Prostate gland (tissue), 2 donors: Measurements from ENCODE around the gene HTRA2. TPM values are rescaled to one million over a fixed set of nuclear protein-coding genes. Genes with fewer than 3 reads are reported as not detected.
"Not testable (repeated sequence)": the region's sequence is repeated elsewhere in the genome, so short reads cannot be mapped to it uniquely, and the experiment has no call there.

ENCODE experiments used
- DNase-seq: peaks from one replicate; pipeline ENCODE4 v3.0.0-alpha.2; 2019; ENCODE audit warnings: low spot score
- H3K27ac ChIP-seq, 2 donors: fragments of 200-600 bp; sonication (generic); 2 replicates each; pipeline ENCODE4 v1.5.1; 2017 to 2019
- H3K27me3 ChIP-seq: fragments of 200-600 bp; sonication (generic); replicated peaks from 2 replicates; pipeline ENCODE4 v1.5.1; 2019; ENCODE audit not compliant: insufficient read depth
- H3K36me3 ChIP-seq, 2 donors: fragments of 200-600 bp; sonication (generic); 1 replicate in 1 of 2; 2 replicates in 1 of 2; pipeline versions ENCODE4 v1.5.1 to v1.8.1; 2017 to 2019
- H3K4me1 ChIP-seq: fragments of 200-600 bp; sonication (generic); replicated peaks from 2 replicates; pipeline ENCODE4 v1.5.1; 2019
- H3K4me3 ChIP-seq, 2 donors: fragments of 200-600 bp; sonication (generic); 2 replicates each; pipeline ENCODE4 v1.5.1; 2017 to 2019
- H3K9me3 ChIP-seq: fragments of 200-600 bp; sonication (generic); 2 replicates; pipeline ENCODE4 v1.5.1; 2017
- POLR2A ChIP-seq: fragments of 450-650 bp; IDR thresholded peaks from one replicate; pipeline ENCODE4 v1.6.1; 2016; ENCODE audit warnings: antibody characterized with exemption, mild to moderate bottlenecking
- POLR2AphosphoS5 ChIP-seq: sonication (generic); formaldehyde crosslinking; IDR thresholded peaks from one replicate; pipeline ENCODE4 v1.6.1; 2017; ENCODE audit warnings: antibody characterized with exemption
- WGBS: methylation state at CpG from one replicate; pipeline ENCODE4 v1.1.5; 2018; 5-methylcytosine and 5-hydroxymethylcytosine counted together
- intact Hi-C: fragments of 100-400 bp; cut with DNase I; formaldehyde crosslinking; loops from one replicate; pipeline ENCODE4 v1.14.2; 2022
- total RNA-seq, 2 donors: library from RNA; depleted of rRNA; stranded (reverse); fragments of >200 nt; gene quantifications; one replicate each; pipeline ENCODE4 v1.1.0, GENCODE V29; 2016
- TF ChIP-seq, protein P1 (sequence below), 4 experiments: fragments of 200-600 bp in 2 of 4; fragments of 450-650 bp in 2 of 4; sonication (generic) in 2 of 4; IDR thresholded peaks; 1 replicate in 3 of 4; 2 replicates in 1 of 4; pipeline ENCODE4 v1.5.1; 2016 to 2019; ENCODE audit warnings: antibody characterized with exemption in 4 of 4, mild to moderate bottlenecking in 2 of 4, moderate library complexity in 2 of 4

The HTRA2 gene
- total RNA-seq, result 10 to 100 TPM; 19.1 to 37.9 TPM

DNA sequence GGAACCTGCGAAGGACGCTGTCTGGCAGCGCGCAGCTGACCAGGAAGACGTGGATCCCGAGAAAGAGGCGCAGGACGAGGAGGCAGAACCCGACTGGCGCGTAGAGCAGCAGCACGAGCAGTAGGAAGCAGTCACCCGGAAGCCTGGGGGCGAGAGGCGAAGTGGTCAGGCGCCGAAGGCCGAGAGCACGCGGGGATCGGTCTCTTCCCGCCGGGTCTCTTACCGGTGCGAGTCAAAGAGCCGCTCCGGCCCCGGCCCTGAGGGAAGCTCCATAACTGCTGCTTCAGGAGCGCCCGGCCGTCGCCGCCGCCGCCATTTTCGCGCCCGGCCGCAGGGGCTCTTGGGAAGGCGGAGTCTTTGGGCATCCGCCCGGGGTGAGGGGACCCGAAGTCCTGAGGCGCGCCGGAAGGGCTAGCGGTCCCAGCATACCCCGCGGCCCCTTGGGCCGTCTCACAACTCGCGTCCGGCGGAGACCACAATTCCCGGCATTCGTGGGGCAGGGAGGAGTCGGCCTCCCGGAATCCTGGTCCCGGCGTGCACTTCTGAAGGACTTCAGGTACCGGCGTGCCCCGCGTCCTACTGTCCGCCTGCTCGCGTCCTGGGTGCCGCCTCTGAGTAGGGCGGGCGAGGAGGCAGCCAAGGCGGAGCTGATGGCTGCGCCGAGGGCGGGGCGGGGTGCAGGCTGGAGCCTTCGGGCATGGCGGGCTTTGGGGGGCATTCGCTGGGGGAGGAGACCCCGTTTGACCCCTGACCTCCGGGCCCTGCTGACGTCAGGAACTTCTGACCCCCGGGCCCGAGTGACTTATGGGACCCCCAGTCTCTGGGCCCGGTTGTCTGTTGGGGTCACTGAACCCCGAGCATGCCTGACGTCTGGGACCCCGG, at the start of gene HTRA2, which contains the start of gene AUP1:
HTRA2 (plus strand) TSS at position 577 of the 882 bp plus-strand sequence; CDS start at position 651, 74 bp downstream.
AUP1 (minus strand) TSS at position 350 of the 882 bp plus-strand sequence; CDS start at position 273, 77 bp downstream.
- intact Hi-C loops, result loop anchor here (1.0 to 10.0 kb wide), 2 partner anchors 46 to 55 kb away; partner anchors contain the start of gene TTC31
- Histone ChIP-seq H3K27me3 (no peaks in the 10 kb centered on the region), H3K4me3 (peak within 1 kb of the TSS; percentile 63 to 89), H3K36me3 (peaks cover 0 to 4% of the 10 kb centered on the region in 2 donors), H3K27ac (peak within 1 kb of the TSS; percentile 67 to 82), H3K9me3 (no peaks in the 10 kb centered on the region), H3K4me1 (peaks cover 7% of the 10 kb centered on the region)
- TF ChIP-seq POLR2A (peak; percentile 47), POLR2AphosphoS5 (peak; percentile 98)
- TF ChIP-seq, protein P1, sequence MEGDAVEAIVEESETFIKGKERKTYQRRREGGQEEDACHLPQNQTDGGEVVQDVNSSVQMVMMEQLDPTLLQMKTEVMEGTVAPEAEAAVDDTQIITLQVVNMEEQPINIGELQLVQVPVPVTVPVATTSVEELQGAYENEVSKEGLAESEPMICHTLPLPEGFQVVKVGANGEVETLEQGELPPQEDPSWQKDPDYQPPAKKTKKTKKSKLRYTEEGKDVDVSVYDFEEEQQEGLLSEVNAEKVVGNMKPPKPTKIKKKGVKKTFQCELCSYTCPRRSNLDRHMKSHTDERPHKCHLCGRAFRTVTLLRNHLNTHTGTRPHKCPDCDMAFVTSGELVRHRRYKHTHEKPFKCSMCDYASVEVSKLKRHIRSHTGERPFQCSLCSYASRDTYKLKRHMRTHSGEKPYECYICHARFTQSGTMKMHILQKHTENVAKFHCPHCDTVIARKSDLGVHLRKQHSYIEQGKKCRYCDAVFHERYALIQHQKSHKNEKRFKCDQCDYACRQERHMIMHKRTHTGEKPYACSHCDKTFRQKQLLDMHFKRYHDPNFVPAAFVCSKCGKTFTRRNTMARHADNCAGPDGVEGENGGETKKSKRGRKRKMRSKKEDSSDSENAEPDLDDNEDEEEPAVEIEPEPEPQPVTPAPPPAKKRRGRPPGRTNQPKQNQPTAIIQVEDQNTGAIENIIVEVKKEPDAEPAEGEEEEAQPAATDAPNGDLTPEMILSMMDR (IDR thresholded peaks at IDR 0.05), result peak in 2 of 4 experiments; percentile 30 to 31
- peak; percentile 99 for DNase-seq
- WGBS, result under 1% methylated on average over 86 of the region's 87 CpGs

DNA sequence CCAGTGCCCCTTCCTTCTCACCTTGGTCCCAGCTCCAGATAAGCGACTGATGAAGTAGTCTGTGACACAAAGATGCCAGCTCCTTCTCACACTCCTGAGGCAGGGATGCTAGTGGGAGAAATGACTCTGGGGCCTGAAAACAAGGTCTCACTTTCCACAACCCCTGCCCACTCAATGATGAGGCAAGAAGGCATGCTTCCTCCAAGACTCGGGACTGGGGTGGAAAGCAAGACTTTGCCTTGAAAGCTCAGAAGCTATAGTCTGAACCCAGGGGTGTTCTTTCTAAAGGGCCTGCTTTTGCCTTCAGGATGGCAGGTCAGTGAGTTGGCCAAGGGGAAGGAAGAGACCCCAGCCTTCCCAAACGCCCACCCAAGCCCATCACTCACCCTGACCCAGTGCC, 48.3 kb upstream of the HTRA2 start:
- H3K4me1 ChIP-seq, result peaks cover 13% of the 10 kb centered on the region
- DNase-seq, result no peak
- H3K27ac ChIP-seq, result peak overlapping the region in 1 of 2 donors; percentile 90
- no peaks in the 10 kb centered on the region for H3K9me3 ChIP-seq
- H3K27me3 ChIP-seq, result no peaks in the 10 kb centered on the region
- H3K4me3 ChIP-seq, result peak overlapping the region; percentile 74 to 84
- intact Hi-C loops, result no loop called here
- TF ChIP-seq, protein P1 (IDR thresholded peaks at IDR 0.05), result no peak
- TF ChIP-seq POLR2AphosphoS5, result no peak
- WGBS, result 36% methylated on average over 3 of the region's 3 CpGs
- H3K36me3 ChIP-seq, result no peaks in the 10 kb centered on the region

DNA sequence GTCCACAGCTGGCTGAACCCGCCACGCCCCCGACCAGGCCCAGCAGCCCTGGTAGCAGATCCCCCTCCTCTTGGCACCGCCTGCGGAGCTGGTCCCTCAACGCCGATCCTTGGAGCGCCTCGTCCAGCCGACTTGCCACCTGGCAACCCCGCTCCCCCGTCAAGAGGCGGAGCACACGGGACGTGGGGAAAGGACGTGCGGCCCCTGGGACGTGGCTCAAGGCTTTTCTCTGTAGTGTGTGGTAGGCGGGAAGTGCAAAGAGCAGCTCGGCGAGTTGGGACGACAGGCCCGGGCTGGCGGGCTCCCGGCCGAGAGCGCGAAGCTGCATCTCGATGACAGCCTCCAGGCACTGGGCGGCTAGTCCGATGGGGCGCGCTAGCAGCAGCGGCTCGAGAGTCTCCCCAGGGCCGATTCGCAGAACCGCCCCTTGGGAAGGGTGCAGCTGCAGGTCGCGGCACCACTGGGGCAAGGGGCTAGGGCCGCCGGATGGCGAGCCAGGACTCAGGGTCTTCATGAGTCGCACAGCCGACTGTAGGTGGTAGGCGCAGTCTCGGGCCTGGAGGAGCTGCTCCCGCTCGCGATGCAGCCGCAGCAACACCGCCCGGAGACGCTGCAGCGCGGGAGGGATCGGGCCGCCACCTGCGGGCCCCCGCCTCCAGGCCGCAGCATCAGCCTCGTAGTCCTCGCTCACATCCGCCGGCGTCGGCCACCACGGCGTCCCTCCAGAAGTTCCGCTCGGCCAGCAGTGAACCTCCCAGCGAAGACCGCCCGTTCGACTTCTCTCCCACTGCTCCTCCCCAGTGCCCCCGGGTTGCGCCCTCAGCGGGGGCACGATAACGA, 47.6 kb upstream of the HTRA2 start:
- H3K27ac ChIP-seq, result peak overlapping the region; percentile 83 to 90
- H3K36me3 ChIP-seq, result no peaks in the 10 kb centered on the region
- H3K4me1 ChIP-seq, result peaks cover 13% of the 10 kb centered on the region
- 2% methylated on average over 40 of the region's 80 CpGs for WGBS
- intact Hi-C loops, result loop anchor here (2.0 kb wide), 1 partner anchor 105 kb away; no protein-coding TSS in a partner anchor
- no peak for TF ChIP-seq POLR2AphosphoS5
- no peak for DNase-seq
- H3K9me3 ChIP-seq, result no peaks in the 10 kb centered on the region
- H3K27me3 ChIP-seq, result no peaks in the 10 kb centered on the region
- peak overlapping the region; percentile 74 to 84 for H3K4me3 ChIP-seq

DNA sequence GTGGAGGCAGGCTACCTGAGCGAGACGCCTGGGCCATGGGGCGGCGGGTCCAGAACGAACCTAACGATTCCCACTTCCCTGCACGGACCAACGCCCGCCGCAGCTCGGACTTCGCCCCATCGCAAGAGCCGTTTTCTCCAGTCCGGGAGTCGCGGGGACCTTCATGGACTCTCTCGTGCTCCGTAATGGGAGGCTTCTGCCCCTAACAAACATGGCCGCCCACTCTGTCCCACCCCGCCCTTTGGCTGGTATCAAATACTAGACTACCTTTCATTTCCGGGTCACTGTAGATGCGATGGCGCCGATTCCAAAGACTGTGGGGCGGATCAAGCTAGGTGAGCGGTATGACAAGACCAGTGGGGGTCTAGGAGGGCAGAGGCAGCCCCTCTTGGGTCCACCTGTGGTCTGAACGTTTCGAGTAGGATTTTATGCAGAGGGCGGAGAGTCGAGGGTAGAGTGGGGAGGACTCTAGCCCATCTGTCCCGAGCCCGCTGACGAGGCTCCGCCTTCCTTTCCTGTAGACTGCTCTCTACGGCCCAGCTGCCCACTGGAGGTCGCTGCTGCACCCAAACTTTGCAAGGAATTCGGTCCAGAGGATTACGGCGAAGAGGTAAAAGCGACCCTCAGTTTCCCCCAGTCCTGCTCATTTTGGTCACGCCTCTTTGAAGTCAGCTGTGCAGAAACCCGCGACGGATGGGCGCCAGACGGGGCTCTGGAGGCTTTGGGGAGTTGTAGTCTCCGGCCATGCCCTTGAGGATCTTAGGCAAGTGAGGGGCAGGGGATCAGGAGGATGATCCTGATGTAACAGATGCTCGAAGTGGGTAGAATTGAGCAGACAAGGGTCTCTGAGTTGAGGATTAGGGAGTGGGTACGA, 46.7 kb upstream of the HTRA2 start, which contains the start of the genes CCDC142 and TTC31:
CCDC142 (minus strand) TSS at position 198 of the 874 bp plus-strand sequence; CDS start at position 37, 161 bp downstream.
TTC31 (plus strand) TSS at position 281 of the 874 bp plus-strand sequence; CDS start at position 296, 15 bp downstream.
- DNase-seq, result peak; percentile 96
- intact Hi-C loops, result loop anchor here (1.0 to 2.0 kb wide), 2 partner anchors 46 to 104 kb away; partner anchors contain the start of genes AUP1 and HTRA2
- Histone ChIP-seq H3K36me3 (no peaks in the 10 kb centered on the region), H3K9me3 (no peaks in the 10 kb centered on the region), H3K4me3 (peak within 1 kb of the TSS; percentile 74 to 84), H3K27ac (peak within 1 kb of the TSS; percentile 83 to 90), H3K27me3 (no peaks in the 10 kb centered on the region), H3K4me1 (peaks cover 13% of the 10 kb centered on the region)
- TF ChIP-seq, protein P1 (IDR thresholded peaks at IDR 0.05), result peak; percentile 61 to 94 (median 90)
- TF ChIP-seq POLR2AphosphoS5, result peak; percentile 98
- peak; percentile 26 for TF ChIP-seq POLR2A
- under 1% methylated on average over 44 of the region's 50 CpGs for WGBS

DNA sequence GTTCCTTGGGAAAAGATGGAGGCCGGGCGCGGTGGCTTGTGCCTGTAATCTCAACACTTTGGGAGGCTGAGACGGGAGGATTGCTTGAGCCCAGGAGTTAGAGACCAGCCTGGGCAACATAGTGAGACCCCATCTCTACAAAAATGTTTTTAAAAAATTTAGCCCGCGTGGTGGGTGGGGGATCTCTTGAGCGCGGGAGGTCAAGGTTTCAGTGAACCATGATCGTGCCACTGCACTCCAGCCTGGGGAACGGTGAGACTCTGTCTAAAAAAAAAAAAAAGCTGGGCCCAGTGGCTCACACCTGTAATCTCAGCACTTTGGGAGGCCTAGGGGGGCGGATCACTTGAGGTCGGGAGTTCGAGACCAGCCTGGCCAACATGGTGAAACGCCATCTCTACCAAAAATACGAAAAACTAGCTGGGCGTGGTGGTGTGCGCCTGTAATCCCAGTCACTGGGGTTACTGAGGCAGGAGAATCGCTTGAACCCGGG, 46.0 kb upstream of the HTRA2 start:
- H3K36me3 ChIP-seq, H3K9me3 ChIP-seq, H3K27me3 ChIP-seq, DNase-seq: not testable (repeated sequence)
- Histone ChIP-seq H3K27ac (peak overlapping the region in 1 of 2 donors; percentile 83), H3K4me1 (peaks cover 13% of the 10 kb centered on the region), H3K4me3 (peak overlapping the region; percentile 74 to 84)
- intact Hi-C loops, result loop anchor here (1.0 to 2.0 kb wide), 2 partner anchors 46 to 103 kb away; partner anchors contain the start of genes AUP1 and HTRA2
- 83% methylated on average over 19 of the region's 19 CpGs for WGBS
